ENCODE measurements around the gene SPATA16. TPM values are rescaled to one million over a fixed set of nuclear protein-coding genes. Genes with fewer than 3 reads are reported as not detected.

Gene SPATA16
- total RNA-seq, 1 donor from 2014 or later = not detected

DNA sequence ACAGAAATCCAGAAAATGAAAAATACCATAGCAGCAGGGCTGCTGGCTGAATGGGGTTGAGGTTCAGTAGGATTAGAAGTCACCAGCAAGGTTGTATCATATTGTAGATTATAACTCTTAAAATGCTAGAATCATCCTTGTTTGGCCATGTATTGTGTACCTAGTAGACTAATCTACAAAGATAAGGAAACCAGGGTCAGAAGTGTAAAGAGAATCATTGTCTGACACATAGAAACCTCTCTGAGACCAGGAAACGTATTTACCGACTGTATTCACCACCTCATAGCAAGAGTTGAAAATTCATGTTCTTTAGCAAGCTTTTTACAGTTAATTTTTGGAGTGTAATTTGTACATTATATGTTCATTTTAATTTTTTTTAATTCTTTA lies 221.7 kb downstream of the SPATA16 start:
- Mint-ChIP-seq H3K4me3 (ENCODE audit: unreplicated experiment) (no peak overlapping the region), H3K27me3 (ENCODE audit: low read depth) (no peaks in the 10 kb centered on the region), H3K4me1 (ENCODE audit: low read depth) (peaks cover 12% of the 10 kb centered on the region), H3K36me3 (ENCODE audit: low read depth) (no peaks in the 10 kb centered on the region), H3K27ac (ENCODE audit: unreplicated experiment) (no peak overlapping the region), H3K9me3 (ENCODE audit: low read depth) (no peaks in the 10 kb centered on the region)
- TF ChIP-seq, protein P1, sequence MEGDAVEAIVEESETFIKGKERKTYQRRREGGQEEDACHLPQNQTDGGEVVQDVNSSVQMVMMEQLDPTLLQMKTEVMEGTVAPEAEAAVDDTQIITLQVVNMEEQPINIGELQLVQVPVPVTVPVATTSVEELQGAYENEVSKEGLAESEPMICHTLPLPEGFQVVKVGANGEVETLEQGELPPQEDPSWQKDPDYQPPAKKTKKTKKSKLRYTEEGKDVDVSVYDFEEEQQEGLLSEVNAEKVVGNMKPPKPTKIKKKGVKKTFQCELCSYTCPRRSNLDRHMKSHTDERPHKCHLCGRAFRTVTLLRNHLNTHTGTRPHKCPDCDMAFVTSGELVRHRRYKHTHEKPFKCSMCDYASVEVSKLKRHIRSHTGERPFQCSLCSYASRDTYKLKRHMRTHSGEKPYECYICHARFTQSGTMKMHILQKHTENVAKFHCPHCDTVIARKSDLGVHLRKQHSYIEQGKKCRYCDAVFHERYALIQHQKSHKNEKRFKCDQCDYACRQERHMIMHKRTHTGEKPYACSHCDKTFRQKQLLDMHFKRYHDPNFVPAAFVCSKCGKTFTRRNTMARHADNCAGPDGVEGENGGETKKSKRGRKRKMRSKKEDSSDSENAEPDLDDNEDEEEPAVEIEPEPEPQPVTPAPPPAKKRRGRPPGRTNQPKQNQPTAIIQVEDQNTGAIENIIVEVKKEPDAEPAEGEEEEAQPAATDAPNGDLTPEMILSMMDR (IDR thresholded peaks at IDR 0.05) = no peak
- DNase-seq (ENCODE audit: low spot score) = no peak

DNA sequence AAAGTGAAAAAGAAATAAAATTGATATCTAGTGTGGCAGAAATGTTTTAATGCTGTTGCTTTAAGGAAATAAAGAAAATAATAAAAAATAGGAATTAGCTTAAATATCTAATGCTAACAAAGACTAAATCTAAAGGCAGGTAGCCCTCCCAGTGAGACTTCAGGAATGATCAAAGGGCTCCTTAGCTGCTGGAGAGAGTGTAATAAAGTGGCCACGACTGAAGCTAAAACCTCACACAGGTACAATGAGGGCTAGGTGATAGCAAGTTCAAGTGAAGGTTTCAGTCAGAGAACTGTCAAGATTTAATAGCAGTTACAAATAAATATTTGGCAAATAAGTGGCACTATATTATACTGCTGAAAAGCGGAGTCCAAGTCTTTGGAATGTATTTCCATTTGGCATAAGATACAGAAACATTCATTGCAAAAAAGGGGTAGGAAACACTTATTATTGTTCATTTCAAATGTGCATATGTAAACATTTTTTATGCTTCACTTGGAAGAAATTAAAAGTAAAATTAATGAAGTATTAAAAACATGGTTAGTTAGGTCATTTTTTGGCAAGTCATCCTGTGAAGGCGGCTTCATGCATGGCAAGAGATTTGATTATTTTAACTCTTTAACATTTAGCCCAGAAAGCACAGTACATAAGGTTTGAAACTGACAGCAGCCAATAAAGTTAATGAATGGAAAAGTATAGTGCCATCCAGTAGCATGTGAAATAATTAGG lies 222.3 kb downstream of the SPATA16 start:
- Mint-ChIP-seq H3K36me3 (ENCODE audit: low read depth) (no peaks in the 10 kb centered on the region), H3K27ac (ENCODE audit: unreplicated experiment) (no peak overlapping the region), H3K4me1 (ENCODE audit: low read depth) (peaks cover 12% of the 10 kb centered on the region), H3K27me3 (ENCODE audit: low read depth) (no peaks in the 10 kb centered on the region), H3K9me3 (ENCODE audit: low read depth) (no peaks in the 10 kb centered on the region), H3K4me3 (ENCODE audit: unreplicated experiment) (no peak overlapping the region)
- no peak for DNase-seq (ENCODE audit: low spot score)
- TF ChIP-seq, protein P1 (IDR thresholded peaks at IDR 0.05) = no peak

DNA sequence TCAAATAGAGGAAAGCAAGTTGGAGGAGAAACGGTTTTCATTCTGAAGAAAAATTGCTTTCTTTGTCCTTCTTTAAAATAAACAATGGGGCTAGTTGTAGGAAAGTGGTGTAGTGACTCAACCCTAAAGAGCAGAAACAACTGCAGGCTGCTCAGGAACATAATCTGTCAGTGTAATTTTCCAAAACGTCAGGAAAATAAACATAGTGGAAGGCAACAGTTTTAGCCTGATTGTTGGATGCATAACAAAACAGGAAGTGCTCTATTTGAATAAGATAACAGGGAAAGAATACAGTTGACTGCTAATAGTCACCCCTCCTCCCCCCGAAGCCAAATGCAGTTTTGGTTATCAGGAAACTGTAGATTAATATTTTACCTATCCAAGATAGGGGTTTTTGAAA lies 222.9 kb downstream of the SPATA16 start:
- peaks cover 12% of the 10 kb centered on the region for H3K4me1 Mint-ChIP-seq (ENCODE audit: low read depth)
- H3K36me3 Mint-ChIP-seq (ENCODE audit: low read depth) = no peaks in the 10 kb centered on the region
- DNase-seq (ENCODE audit: low spot score) = no peak
- H3K9me3 Mint-ChIP-seq (ENCODE audit: low read depth) = no peaks in the 10 kb centered on the region
- H3K4me3 Mint-ChIP-seq (ENCODE audit: unreplicated experiment) = no peak overlapping the region
- TF ChIP-seq, protein P1 (IDR thresholded peaks at IDR 0.05) = no peak
- H3K27ac Mint-ChIP-seq (ENCODE audit: unreplicated experiment) = no peak overlapping the region
- no peaks in the 10 kb centered on the region for H3K27me3 Mint-ChIP-seq (ENCODE audit: low read depth)

DNA sequence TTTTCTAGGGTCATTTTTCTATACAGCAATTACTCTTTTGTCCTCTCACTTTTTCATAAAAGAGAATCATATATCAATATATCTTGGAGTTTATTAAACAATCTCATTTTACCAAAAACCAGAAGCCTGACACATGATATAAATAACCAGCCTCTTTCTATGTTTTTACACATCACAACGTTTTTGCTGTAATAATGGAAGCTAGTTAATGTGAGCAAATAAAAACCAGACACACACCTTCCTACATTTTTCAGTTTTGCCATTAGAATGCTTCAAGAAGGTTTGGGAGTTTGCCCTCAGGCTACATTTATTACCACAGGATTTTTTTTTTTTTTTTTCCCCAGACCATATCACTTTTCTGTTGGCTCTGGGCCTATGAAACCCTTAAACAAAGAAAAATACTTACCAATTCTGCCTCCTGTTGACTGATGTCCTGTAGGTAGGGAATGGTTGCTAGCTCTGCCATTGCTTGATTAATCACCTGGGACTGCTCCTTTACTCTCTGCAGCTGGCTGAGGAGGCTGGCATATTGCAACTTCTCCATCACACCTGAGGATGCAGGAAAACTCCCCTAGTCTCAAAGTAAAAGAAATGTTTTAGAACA lies 225.0 kb downstream of the SPATA16 start:
- no peak overlapping the region for H3K27ac Mint-ChIP-seq (ENCODE audit: unreplicated experiment)
- DNase-seq (ENCODE audit: low spot score) = no peak
- H3K4me1 Mint-ChIP-seq (ENCODE audit: low read depth) = peaks cover 12% of the 10 kb centered on the region
- no peaks in the 10 kb centered on the region for H3K27me3 Mint-ChIP-seq (ENCODE audit: low read depth)
- no peaks in the 10 kb centered on the region for H3K36me3 Mint-ChIP-seq (ENCODE audit: low read depth)
- no peak overlapping the region for H3K4me3 Mint-ChIP-seq (ENCODE audit: unreplicated experiment)
- TF ChIP-seq, protein P1 (IDR thresholded peaks at IDR 0.05) = no peak
- H3K9me3 Mint-ChIP-seq (ENCODE audit: low read depth) = peaks cover under 1% of the 10 kb centered on the region

DNA sequence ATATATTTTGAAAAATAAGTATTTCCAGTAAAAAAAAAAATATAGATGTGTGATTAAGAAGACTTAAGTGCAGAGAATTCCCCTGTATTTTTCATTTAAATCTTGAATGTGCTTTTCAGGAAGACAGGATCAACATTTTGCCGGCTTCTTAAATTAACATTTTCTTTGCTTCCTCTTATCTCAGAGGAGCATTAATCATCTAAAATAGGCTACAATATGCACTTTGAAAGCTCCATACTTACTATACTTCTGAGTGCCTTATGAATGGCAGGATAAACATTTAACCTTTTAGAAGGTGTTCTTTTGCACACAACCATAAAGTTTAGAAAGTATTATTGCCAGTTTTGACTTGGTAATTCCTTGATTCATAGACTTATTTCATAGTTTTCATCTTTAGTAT lies 226.2 kb downstream of the SPATA16 start:
- H3K4me3 Mint-ChIP-seq (ENCODE audit: unreplicated experiment) = no peak overlapping the region
- H3K9me3 Mint-ChIP-seq (ENCODE audit: low read depth) = peaks cover 2% of the 10 kb centered on the region
- TF ChIP-seq, protein P1 (IDR thresholded peaks at IDR 0.05) = no peak
- H3K27ac Mint-ChIP-seq (ENCODE audit: unreplicated experiment) = no peak overlapping the region
- H3K27me3 Mint-ChIP-seq (ENCODE audit: low read depth) = no peaks in the 10 kb centered on the region
- peaks cover 12% of the 10 kb centered on the region for H3K4me1 Mint-ChIP-seq (ENCODE audit: low read depth)
- no peaks in the 10 kb centered on the region for H3K36me3 Mint-ChIP-seq (ENCODE audit: low read depth)
- DNase-seq (ENCODE audit: low spot score) = no peak

Measured in chondrocyte (in vitro differentiated cells).